Brain microvascular endothelial cell (primary cell): ENCODE data around the gene GPHN.
"Not testable (repeated sequence)": the region's sequence is repeated elsewhere in the genome, so short reads cannot be mapped to it uniquely, and the experiment has no call there.

Source experiments
- DNase-seq: peaks from one replicate; pipeline ENCODE4 v3.0.0-alpha.2; 2020
- H3K27ac ChIP-seq: fragments of 250-450 bp; sonication (Bioruptor Pico); 2 replicates; pipeline ENCODE4 v1.5.1; 2020; ENCODE audit warnings: mild to moderate bottlenecking, moderate library complexity
- H3K27me3 ChIP-seq: fragments of 250-450 bp; sonication (Bioruptor Pico); replicated peaks from 2 replicates; pipeline ENCODE4 v1.5.1; 2020; ENCODE audit warnings: mild to moderate bottlenecking
- H3K36me3 ChIP-seq: fragments of 250-450 bp; sonication (Bioruptor Pico); replicated peaks from 2 replicates; pipeline ENCODE4 v1.5.1; 2020; ENCODE audit warnings: mild to moderate bottlenecking
- H3K4me3 ChIP-seq: 2 replicates; pipeline ENCODE4 v1.5.1; 2011; ENCODE audit warnings: low read depth, mild to moderate bottlenecking, control low read depth, low read length, moderate library complexity
- in situ Hi-C: cut with HindIII; loops from 2 replicates; pipeline ENCODE4 v1.10.0; 2017; ENCODE audit warnings: low sequenced_read_pairs, low pct_ligation_motif_present
- TF ChIP-seq, protein P1 (sequence below): IDR thresholded peaks from 2 replicates; pipeline ENCODE4 v1.5.1; 2011; ENCODE audit warnings: low read depth, mild to moderate bottlenecking, moderate library complexity, low read length, control low read depth, inconsistent platforms; ENCODE audit errors: missing control alignments

The GPHN gene

GRCh38 chr14:66514213-66514612 is 6.3 kb downstream of the GPHN start:
- in situ Hi-C loops, result no loop called here
- TF ChIP-seq, protein P1, sequence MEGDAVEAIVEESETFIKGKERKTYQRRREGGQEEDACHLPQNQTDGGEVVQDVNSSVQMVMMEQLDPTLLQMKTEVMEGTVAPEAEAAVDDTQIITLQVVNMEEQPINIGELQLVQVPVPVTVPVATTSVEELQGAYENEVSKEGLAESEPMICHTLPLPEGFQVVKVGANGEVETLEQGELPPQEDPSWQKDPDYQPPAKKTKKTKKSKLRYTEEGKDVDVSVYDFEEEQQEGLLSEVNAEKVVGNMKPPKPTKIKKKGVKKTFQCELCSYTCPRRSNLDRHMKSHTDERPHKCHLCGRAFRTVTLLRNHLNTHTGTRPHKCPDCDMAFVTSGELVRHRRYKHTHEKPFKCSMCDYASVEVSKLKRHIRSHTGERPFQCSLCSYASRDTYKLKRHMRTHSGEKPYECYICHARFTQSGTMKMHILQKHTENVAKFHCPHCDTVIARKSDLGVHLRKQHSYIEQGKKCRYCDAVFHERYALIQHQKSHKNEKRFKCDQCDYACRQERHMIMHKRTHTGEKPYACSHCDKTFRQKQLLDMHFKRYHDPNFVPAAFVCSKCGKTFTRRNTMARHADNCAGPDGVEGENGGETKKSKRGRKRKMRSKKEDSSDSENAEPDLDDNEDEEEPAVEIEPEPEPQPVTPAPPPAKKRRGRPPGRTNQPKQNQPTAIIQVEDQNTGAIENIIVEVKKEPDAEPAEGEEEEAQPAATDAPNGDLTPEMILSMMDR, result no peak
- no peak for DNase-seq
- no peaks in the 10 kb centered on the region for H3K36me3 ChIP-seq
- no peak overlapping the region for H3K27ac ChIP-seq
- H3K27me3 ChIP-seq, result no peaks in the 10 kb centered on the region
- H3K4me3 ChIP-seq, result no peak overlapping the region

GRCh38 chr14:66530526-66530925 is 22.6 kb downstream of the GPHN start:
- in situ Hi-C loops, result no loop called here
- no peak overlapping the region for H3K27ac ChIP-seq
- no peaks in the 10 kb centered on the region for H3K27me3 ChIP-seq
- H3K4me3 ChIP-seq, result no peak overlapping the region
- TF ChIP-seq, protein P1, result no peak
- no peaks in the 10 kb centered on the region for H3K36me3 ChIP-seq
- DNase-seq, result no peak

GRCh38 chr14:66539034-66539433 is 31.1 kb downstream of the GPHN start:
- Histone ChIP-seq H3K27ac (no peak overlapping the region), H3K36me3 (no peaks in the 10 kb centered on the region), H3K4me3 (no peak overlapping the region), H3K27me3 (no peaks in the 10 kb centered on the region)
- no peak for DNase-seq
- in situ Hi-C loops, result no loop called here
- TF ChIP-seq, protein P1, result no peak

DNA sequence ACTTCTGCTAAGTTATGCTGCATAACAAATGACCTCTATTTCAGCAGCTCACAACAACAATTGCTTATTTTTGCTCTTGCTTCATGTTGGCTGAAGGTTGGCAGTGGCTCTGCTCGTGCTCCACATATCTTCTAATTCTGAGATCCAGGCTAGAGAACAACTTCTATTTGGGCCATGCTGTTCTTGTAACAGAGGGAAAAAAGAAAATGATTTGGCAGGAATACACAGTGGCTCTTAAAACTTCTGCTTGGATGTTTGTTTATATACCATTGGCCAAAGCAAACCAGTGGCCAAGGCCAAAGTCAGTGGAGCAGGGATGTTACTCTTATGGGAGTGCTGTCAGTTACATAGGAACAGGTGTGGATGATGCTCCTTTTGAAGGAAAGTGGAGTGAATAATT is 32.1 kb downstream of the GPHN start:
- DNase-seq, result no peak
- H3K4me3 ChIP-seq, result no peak overlapping the region
- in situ Hi-C loops, result no loop called here
- H3K36me3 ChIP-seq, result no peaks in the 10 kb centered on the region
- H3K27me3 ChIP-seq, result no peaks in the 10 kb centered on the region
- no peak overlapping the region for H3K27ac ChIP-seq
- TF ChIP-seq, protein P1, result no peak

- in situ Hi-C loops, result no loop called here
- Histone ChIP-seq H3K27ac (no peak overlapping the region), H3K36me3 (no peaks in the 10 kb centered on the region), H3K4me3 (no peak overlapping the region), H3K27me3 (no peaks in the 10 kb centered on the region)
- no peak for DNase-seq
- TF ChIP-seq, protein P1, result no peak
These were observed 33.7 kb downstream of the GPHN start for GRCh38 chr14:66541627-66542026.

GRCh38 chr14:66543996-66544395 is 36.0 kb downstream of the GPHN start:
- in situ Hi-C loops, result no loop called here
- no peak for DNase-seq
- H3K36me3 ChIP-seq, result no peaks in the 10 kb centered on the region
- no peak overlapping the region for H3K27ac ChIP-seq
- TF ChIP-seq, protein P1, result no peak
- H3K4me3 ChIP-seq, result no peak overlapping the region
- no peaks in the 10 kb centered on the region for H3K27me3 ChIP-seq

DNA sequence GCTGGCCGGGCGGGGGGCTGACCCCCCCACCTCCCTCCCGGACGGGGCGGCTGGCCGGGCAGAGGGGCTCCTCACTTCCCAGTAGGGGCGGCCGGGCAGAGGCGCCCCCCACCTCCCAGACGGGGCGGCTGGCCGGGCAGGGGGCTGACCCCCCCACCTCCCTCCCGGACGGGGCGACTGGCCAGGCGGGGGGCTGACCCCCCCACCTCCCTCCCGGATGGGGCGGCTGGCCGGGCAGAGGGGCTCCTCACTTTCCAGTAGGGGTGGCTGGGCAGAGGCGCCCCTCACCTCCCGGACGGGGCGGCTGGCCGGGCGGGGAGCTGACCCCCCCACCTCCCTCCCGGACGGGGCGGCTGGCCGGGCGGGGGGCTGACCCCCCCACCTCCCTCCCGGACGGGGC is 37.2 kb downstream of the GPHN start:
- H3K36me3 ChIP-seq, H3K27me3 ChIP-seq, H3K4me3 ChIP-seq, in situ Hi-C loops, H3K27ac ChIP-seq, DNase-seq: not testable (repeated sequence)

DNA sequence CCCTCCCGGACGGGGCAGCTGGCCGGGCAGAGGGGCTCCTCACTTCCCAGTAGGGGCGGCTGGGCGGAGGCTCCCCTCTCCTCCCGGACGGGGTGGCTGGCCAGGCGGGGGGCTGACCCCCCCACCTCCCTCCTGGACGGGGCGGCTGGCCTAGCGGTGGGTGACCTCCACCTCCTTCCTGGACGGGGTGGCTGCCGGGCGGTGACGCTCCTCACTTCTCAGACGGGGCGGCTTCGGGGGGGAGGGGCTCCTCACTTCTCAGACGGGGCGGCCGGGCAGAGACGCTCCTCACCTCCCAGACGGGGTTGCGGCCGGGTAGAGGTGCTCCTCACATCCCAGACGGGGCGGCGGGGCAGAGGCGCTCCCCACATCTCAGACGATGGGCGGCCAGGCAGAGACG is 37.8 kb downstream of the GPHN start:
- H3K27ac ChIP-seq, H3K4me3 ChIP-seq, in situ Hi-C loops, H3K36me3 ChIP-seq, DNase-seq, H3K27me3 ChIP-seq: not testable (repeated sequence)
